GM23338 (cell line): Measurements from ENCODE around the gene KCNA2. TPM values are rescaled to one million over a fixed set of nuclear protein-coding genes. Genes with fewer than 3 reads are reported as not detected.

Source experiments
- ATAC-seq: fragments of 200-7000 bp; cut with Tn5 transposase; 3 replicates; pipeline ENCODE4 v1.9.1; 2020
- DNase-seq: peaks from one replicate; pipeline ENCODE4 v3.0.0-alpha.2; 2015; ENCODE audit warnings: low spot score
- H2AFZ ChIP-seq: fragments of 200-600 bp; sonication (generic); 2 replicates; pipeline ENCODE4 v1.8.0; 2016; ENCODE audit warnings: antibody characterized with exemption, mild to moderate bottlenecking, moderate library complexity
- H3F3A ChIP-seq: fragments of 200-600 bp; sonication (generic); replicated peaks from 2 replicates; pipeline ENCODE4 v1.8.0; 2017; ENCODE audit warnings: antibody characterized with exemption, mixed run types, low read depth
- H3K27ac ChIP-seq: fragments of 200-600 bp; sonication (generic); 2 replicates; pipeline ENCODE4 v1.6.1; 2016; ENCODE audit warnings: low read depth
- H3K27me3 ChIP-seq: fragments of 200-600 bp; sonication (generic); 2 replicates; pipeline ENCODE4 v1.8.0; 2016; ENCODE audit warnings: mild to moderate bottlenecking, mixed run types, moderate library complexity; ENCODE audit not compliant: insufficient read depth
- H3K36me3 ChIP-seq: fragments of 200-600 bp; sonication (generic); 2 replicates; pipeline ENCODE4 v1.8.0; 2016; ENCODE audit warnings: mild to moderate bottlenecking; ENCODE audit not compliant: insufficient read depth
- H3K4me1 ChIP-seq: fragments of 200-600 bp; sonication (generic); 2 replicates; pipeline ENCODE4 v1.8.0; 2016; ENCODE audit warnings: mild to moderate bottlenecking, moderate library complexity; ENCODE audit not compliant: insufficient read depth
- H3K4me2 ChIP-seq: fragments of 200-600 bp; sonication (generic); 2 replicates; pipeline ENCODE4 v1.7.1; 2017; ENCODE audit warnings: mixed run types
- H3K4me3 ChIP-seq: fragments of 200-600 bp; sonication (generic); 2 replicates; pipeline ENCODE4 v1.6.1; 2016; ENCODE audit warnings: mixed run types
- H3K79me2 ChIP-seq: fragments of 200-600 bp; sonication (generic); replicated peaks from 2 replicates; pipeline ENCODE4 v1.8.0; 2017; ENCODE audit warnings: mild to moderate bottlenecking; ENCODE audit not compliant: insufficient read depth
- H3K9me2 ChIP-seq: fragments of 200-600 bp; sonication (generic); 2 replicates; pipeline ENCODE4 v1.8.0; 2017; ENCODE audit not compliant: insufficient read depth
- H4K20me1 ChIP-seq: fragments of 200-600 bp; sonication (generic); replicated peaks from 2 replicates; pipeline ENCODE4 v1.8.0; 2017; ENCODE audit warnings: mild to moderate bottlenecking; ENCODE audit not compliant: insufficient read depth
- H3K27ac Mint-ChIP-seq: 2 replicates; pipeline ENCODE4 v1.8.0; 2020; ENCODE audit warnings: inconsistent platforms, mild to moderate bottlenecking, moderate library complexity, mixed read lengths
- H3K27me3 Mint-ChIP-seq: 3 replicates; pipeline ENCODE4 v1.8.0; 2022; ENCODE audit warnings: low read depth, mild to moderate bottlenecking, moderate library complexity, mixed read lengths, inconsistent platforms; ENCODE audit not compliant: insufficient read depth, poor library complexity
- H3K36me3 Mint-ChIP-seq: 3 replicates; pipeline ENCODE4 v1.8.0; 2021; ENCODE audit warnings: low read depth, mild to moderate bottlenecking, inconsistent platforms, moderate library complexity, mixed read lengths
- H3K4me1 Mint-ChIP-seq: 3 replicates; pipeline ENCODE4 v1.8.0; 2020; ENCODE audit warnings: mild to moderate bottlenecking, inconsistent platforms, mixed read lengths
- H3K4me3 Mint-ChIP-seq: 3 replicates; pipeline ENCODE4 v1.8.0; 2021; ENCODE audit warnings: moderate library complexity, mild to moderate bottlenecking, inconsistent platforms, mixed read lengths
- H3K9me3 Mint-ChIP-seq: 3 replicates; pipeline ENCODE4 v1.8.0; 2020; ENCODE audit warnings: moderate library complexity, mild to moderate bottlenecking, inconsistent platforms, mixed read lengths
- CREB1 ChIP-seq: fragments of 250-450 bp; sonication (Bioruptor Pico); IDR thresholded peaks from 2 replicates; pipeline ENCODE4 v1.5.0; 2020; ENCODE audit warnings: low read depth, mild to moderate bottlenecking, moderate library complexity
- CTCF ChIP-seq, 2 experiments: fragments of 200-600 bp in 1 of 2; sonication (generic) in 1 of 2; conservative IDR thresholded peaks; 2 replicates each; pipeline versions ENCODE4 v1.5.1 to v1.6.1; 2016 to 2017; ENCODE audit warnings: antibody characterized with exemption in 2 of 2, low read depth in 2 of 2, mild to moderate bottlenecking in 2 of 2, moderate library complexity in 1 of 2
- EZH2 ChIP-seq: fragments of 200-600 bp; sonication (generic); IDR thresholded peaks from one replicate; pipeline ENCODE4 v1.8.0; 2017; ENCODE audit warnings: antibody characterized with exemption, mild to moderate bottlenecking, low read depth; ENCODE audit not compliant: unreplicated experiment
- EZH2phosphoT487 ChIP-seq: fragments of 200-600 bp; sonication (generic); IDR thresholded peaks from one replicate; pipeline ENCODE4 v1.8.1; 2018; ENCODE audit warnings: antibody characterized with exemption; ENCODE audit not compliant: unreplicated experiment
- JUNB ChIP-seq: IDR thresholded peaks from one replicate; pipeline ENCODE4 v1.6.1; 2016; ENCODE audit warnings: antibody characterized with exemption; ENCODE audit not compliant: unreplicated experiment
- NANOG ChIP-seq: IDR thresholded peaks from 2 replicates; pipeline ENCODE4 v1.6.1; 2016; ENCODE audit warnings: antibody characterized with exemption, borderline replicate concordance
- REST ChIP-seq: IDR thresholded peaks from one replicate; pipeline ENCODE4 v1.6.1; 2018; ENCODE audit warnings: antibody characterized with exemption; ENCODE audit not compliant: unreplicated experiment
- STAT1 ChIP-seq: IDR thresholded peaks from one replicate; pipeline ENCODE4 v1.6.1; 2016; ENCODE audit warnings: antibody characterized with exemption; ENCODE audit not compliant: unreplicated experiment
- ZNF114 ChIP-seq: fragments of 250-450 bp; sonication (Bioruptor Pico); IDR thresholded peaks from 2 replicates; pipeline ENCODE4 v1.5.0; 2020; ENCODE audit warnings: mild to moderate bottlenecking, moderate library complexity
- ZNF331 ChIP-seq: fragments of 250-450 bp; sonication (Bioruptor Pico); IDR thresholded peaks from 2 replicates; pipeline ENCODE4 v1.5.0; 2020; ENCODE audit warnings: low read depth, mild to moderate bottlenecking, moderate library complexity
- polyA plus RNA-seq: library from polyadenylated mRNA; unstranded; fragments of >200 nt; fragmentation: Nextera tagmentation; extraction: Ambion mirVana; gene quantifications from 2 replicates; pipeline ENCODE4 v1.2.1, GENCODE V29; 2016
- total RNA-seq: library from RNA; depleted of rRNA; stranded (reverse); fragments of >200 nt; shearing (Covaris generic); gene quantifications from 2 replicates; pipeline ENCODE4 v1.2.3, GENCODE V29; 2014

The KCNA2 gene
- total and polyA plus RNA-seq, 2 experiments from 2014 or later = 0.11 to 1.5 TPM

GRCh38 chr1:110643879-110644472 lies 37.8 kb upstream of the KCNA2 start:
- ATAC-seq (no peak), DNase-seq (no peak)
- Mint-ChIP-seq H3K9me3 (no peaks in the 10 kb centered on the region), H3K27ac (no peak overlapping the region), H3K27me3 (peaks cover 5% of the 10 kb centered on the region), H3K4me3 (no peak overlapping the region), H3K36me3 (no peaks in the 10 kb centered on the region), H3K4me1 (no peaks in the 10 kb centered on the region)
- no peaks in the 10 kb centered on the region for H3K4me1 ChIP-seq
- H3K79me2 ChIP-seq = no peaks in the 10 kb centered on the region
- no peak overlapping the region for H3K27ac ChIP-seq
- H3K9me2 ChIP-seq = no peaks in the 10 kb centered on the region
- no peak for TF ChIP-seq EZH2phosphoT487
- no peak for TF ChIP-seq ZNF331 (CRISPR knock-in tag)
- TF ChIP-seq ZNF114 (CRISPR knock-in tag) = no peak
- no peak for TF ChIP-seq REST
- TF ChIP-seq CTCF (conservative IDR thresholded peaks at IDR 0.05; ENCODE audit: low read depth in 2 of 2) = no peak
- TF ChIP-seq EZH2 = no peak
- TF ChIP-seq CREB1 = no peak
- TF ChIP-seq NANOG = no peak
- no peaks in the 10 kb centered on the region for H3F3A ChIP-seq
- no peaks in the 10 kb centered on the region for H3K27me3 ChIP-seq
- no peak overlapping the region for H3K4me2 ChIP-seq
- H3K4me3 ChIP-seq = no peak overlapping the region
- no peaks in the 10 kb centered on the region for H3K36me3 ChIP-seq
- H2AFZ ChIP-seq = no peak overlapping the region
- H4K20me1 ChIP-seq = no peaks in the 10 kb centered on the region

- TF ChIP-seq EZH2phosphoT487 (no peak), NANOG (no peak), EZH2 (no peak), JUNB (no peak), REST (no peak), ZNF331 (CRISPR knock-in tag) (no peak), STAT1 (no peak)
- Mint-ChIP-seq H3K36me3 (no peaks in the 10 kb centered on the region), H3K27ac (no peak overlapping the region)
These were observed 33.7 kb upstream of the KCNA2 start for GRCh38 chr1:110639724-110640386.

More at GRCh38 chr1:110639724-110640386, 33.7 kb upstream of the KCNA2 start:
- Histone ChIP-seq H3K4me1 (no peaks in the 10 kb centered on the region), H3K9me2 (no peaks in the 10 kb centered on the region), H3K36me3 (no peaks in the 10 kb centered on the region), H3K4me2 (no peak overlapping the region), H3K27me3 (no peaks in the 10 kb centered on the region), H2AFZ (no peak overlapping the region), H3K79me2 (no peaks in the 10 kb centered on the region), H3K27ac (no peak overlapping the region), H4K20me1 (no peaks in the 10 kb centered on the region), H3K4me3 (no peak overlapping the region), H3F3A (no peaks in the 10 kb centered on the region)
- no peak for DNase-seq
- Mint-ChIP-seq H3K4me1 (no peaks in the 10 kb centered on the region), H3K4me3 (no peak overlapping the region), H3K9me3 (no peaks in the 10 kb centered on the region), H3K27me3 (peaks cover 6% of the 10 kb centered on the region)
- no peak for ATAC-seq
